ENCODE measurements around the gene MLLT3.

GRCh38 chr9:20491612-20492011 lies 130.7 kb downstream of the MLLT3 start:
- TF ChIP-seq, protein P1, sequence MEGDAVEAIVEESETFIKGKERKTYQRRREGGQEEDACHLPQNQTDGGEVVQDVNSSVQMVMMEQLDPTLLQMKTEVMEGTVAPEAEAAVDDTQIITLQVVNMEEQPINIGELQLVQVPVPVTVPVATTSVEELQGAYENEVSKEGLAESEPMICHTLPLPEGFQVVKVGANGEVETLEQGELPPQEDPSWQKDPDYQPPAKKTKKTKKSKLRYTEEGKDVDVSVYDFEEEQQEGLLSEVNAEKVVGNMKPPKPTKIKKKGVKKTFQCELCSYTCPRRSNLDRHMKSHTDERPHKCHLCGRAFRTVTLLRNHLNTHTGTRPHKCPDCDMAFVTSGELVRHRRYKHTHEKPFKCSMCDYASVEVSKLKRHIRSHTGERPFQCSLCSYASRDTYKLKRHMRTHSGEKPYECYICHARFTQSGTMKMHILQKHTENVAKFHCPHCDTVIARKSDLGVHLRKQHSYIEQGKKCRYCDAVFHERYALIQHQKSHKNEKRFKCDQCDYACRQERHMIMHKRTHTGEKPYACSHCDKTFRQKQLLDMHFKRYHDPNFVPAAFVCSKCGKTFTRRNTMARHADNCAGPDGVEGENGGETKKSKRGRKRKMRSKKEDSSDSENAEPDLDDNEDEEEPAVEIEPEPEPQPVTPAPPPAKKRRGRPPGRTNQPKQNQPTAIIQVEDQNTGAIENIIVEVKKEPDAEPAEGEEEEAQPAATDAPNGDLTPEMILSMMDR (IDR thresholded peaks at IDR 0.05), result no peak
- TF ChIP-seq EZH2 (IDR thresholded peaks at IDR 0.05), result no peak
